Mammary epithelial cell (primary cell): ENCODE data around the gene ERBB4.

Experiments
- EZH2 ChIP-seq: IDR thresholded peaks from 2 replicates; pipeline ENCODE4 v1.6.1; 2012; ENCODE audit warnings: low read length, inconsistent platforms, borderline replicate concordance
- TF ChIP-seq, protein P1 (sequence below), 2 donors: IDR thresholded peaks in 1 of 2; conservative IDR thresholded peaks in 1 of 2; 2 replicates each; pipeline ENCODE4 v1.5.1; 2011 to 2012; ENCODE audit warnings: inconsistent platforms in 2 of 2, low read length in 2 of 2, mild to moderate bottlenecking in 2 of 2, control low read depth in 1 of 2, low read depth in 1 of 2; ENCODE audit not compliant: insufficient read depth in 1 of 2; ENCODE audit errors: extremely low read depth in 1 of 2

DNA sequence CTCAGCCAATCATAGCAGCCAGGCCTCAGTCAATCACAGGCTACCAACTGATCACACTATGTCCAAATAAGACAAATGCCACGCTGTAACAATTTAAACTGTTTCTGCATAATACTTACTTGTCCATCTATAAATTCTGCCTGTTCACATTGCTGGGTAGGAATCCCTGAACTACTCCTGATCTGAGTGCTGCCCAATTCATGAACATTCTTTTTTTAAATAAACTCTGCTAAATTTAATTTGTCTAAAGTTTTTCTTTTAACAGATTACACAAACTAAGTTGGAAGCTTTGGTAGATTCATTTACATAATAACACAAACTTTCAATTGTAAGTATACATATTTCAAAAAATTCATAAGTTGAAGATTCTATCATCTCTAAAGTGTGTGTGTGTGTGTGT is 583.0 kb downstream of the ERBB4 start:
- no peak for TF ChIP-seq EZH2
- TF ChIP-seq, protein P1, sequence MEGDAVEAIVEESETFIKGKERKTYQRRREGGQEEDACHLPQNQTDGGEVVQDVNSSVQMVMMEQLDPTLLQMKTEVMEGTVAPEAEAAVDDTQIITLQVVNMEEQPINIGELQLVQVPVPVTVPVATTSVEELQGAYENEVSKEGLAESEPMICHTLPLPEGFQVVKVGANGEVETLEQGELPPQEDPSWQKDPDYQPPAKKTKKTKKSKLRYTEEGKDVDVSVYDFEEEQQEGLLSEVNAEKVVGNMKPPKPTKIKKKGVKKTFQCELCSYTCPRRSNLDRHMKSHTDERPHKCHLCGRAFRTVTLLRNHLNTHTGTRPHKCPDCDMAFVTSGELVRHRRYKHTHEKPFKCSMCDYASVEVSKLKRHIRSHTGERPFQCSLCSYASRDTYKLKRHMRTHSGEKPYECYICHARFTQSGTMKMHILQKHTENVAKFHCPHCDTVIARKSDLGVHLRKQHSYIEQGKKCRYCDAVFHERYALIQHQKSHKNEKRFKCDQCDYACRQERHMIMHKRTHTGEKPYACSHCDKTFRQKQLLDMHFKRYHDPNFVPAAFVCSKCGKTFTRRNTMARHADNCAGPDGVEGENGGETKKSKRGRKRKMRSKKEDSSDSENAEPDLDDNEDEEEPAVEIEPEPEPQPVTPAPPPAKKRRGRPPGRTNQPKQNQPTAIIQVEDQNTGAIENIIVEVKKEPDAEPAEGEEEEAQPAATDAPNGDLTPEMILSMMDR (conservative IDR thresholded peaks at IDR 0.05 in 1 of 2, IDR thresholded peaks at IDR 0.05 in 1 of 2; ENCODE audit: extremely low read depth in 1 of 2, insufficient read depth in 1 of 2, low read depth in 1 of 2, low read length in 2 of 2) = no peak
